Measurements from ENCODE around the gene TMEM106B. TPM values are rescaled to one million over a fixed set of nuclear protein-coding genes. Genes with fewer than 3 reads are reported as not detected.

Gene TMEM106B
- total and polyA plus RNA-seq, 9 donors, result 18.3 to 58.8 (median 45.1) TPM

Other genes starting within 250 kb of the TMEM106B start
- gene VWDE, start 192.6 kb downstream of the TMEM106B start, total RNA-seq, result 1 to 10 TPM in 1 of 7 donors, under 1 TPM in 5, not detected in 1; 0.25 to 2.6 (median 0.67) TPM
- under 1 TPM; 0.08 to 0.19 TPM for gene VWDE, start 192.6 kb downstream of the TMEM106B start, polyA plus RNA-seq

All from ovary (tissue), 9 donors.